Measurements from ENCODE around the gene TMA7. TPM values are rescaled to one million over a fixed set of nuclear protein-coding genes. Genes with fewer than 3 reads are reported as not detected.

Gene TMA7
- polyA plus RNA-seq, 1 experiment = 316 TPM

GRCh38 chr3:48446425-48447193 is 6.6 kb downstream of the TMA7 start, which contains the start of gene ATRIP:
Gene ATRIP, plus strand, starts transcription at chr3:48446737. Its CDS starts 109 bp downstream, at chr3:48446846.
- CTCF ChIA-PET = interaction anchor here (0.6 to 5.5 kb wide), 5 partner anchors 11 to 1225 kb away, joined by 3 to 68 read pairs (median 4); no protein-coding TSS in a partner anchor
- POLR2A ChIA-PET = interaction anchor here (0.6 to 1.6 kb wide), 11 partner anchors 11 to 910 kb away, joined by 3 to 8 read pairs (median 3); partner anchors contain the start of genes NME6 and WDR6
- TF ChIP-seq CTCF (IDR thresholded peaks at IDR 0.05; ENCODE audit: low read depth, low read length) = no peak
- H3K27me3 ChIP-seq (ENCODE audit: control insufficient read depth, insufficient read depth, low read length) = no peaks in the 10 kb centered on the region
- peak within 1 kb of the TSS; percentile 39 for H3K27ac ChIP-seq (ENCODE audit: low read depth, low read length)
- no peaks in the 10 kb centered on the region; the same call in 1 of the 2 replicates for H3K9me3 ChIP-seq (ENCODE audit: control insufficient read depth, insufficient read depth, low read length)
- DNase-seq (ENCODE audit: low read depth, low spot score) = no peak
- peak within 1 kb of the TSS; percentile 95 for H3K4me3 ChIP-seq (ENCODE audit: low read depth, low read length)

- DNase-seq (ENCODE audit: low read depth, low spot score) = no peak
- ChIA-PET CTCF (interaction anchor here (1.2 to 1.7 kb wide), 2 partner anchors 15 to 98 kb away, joined by 3 to 8 read pairs; no protein-coding TSS in a partner anchor), POLR2A (interaction anchor here (0.6 kb wide), 1 partner anchor 239 kb away, joined by 4 read pairs; no protein-coding TSS in a partner anchor)
- TF ChIP-seq CTCF (IDR thresholded peaks at IDR 0.05; ENCODE audit: low read depth, low read length) = no peak
- H3K27me3 ChIP-seq (ENCODE audit: control insufficient read depth, insufficient read depth, low read length) = no peaks in the 10 kb centered on the region
- H3K27ac ChIP-seq (ENCODE audit: low read depth, low read length) = no peak overlapping the region
- H3K9me3 ChIP-seq (ENCODE audit: control insufficient read depth, insufficient read depth, low read length) = no peaks in the 10 kb centered on the region; the same call in 1 of the 2 replicates
- no peak overlapping the region for H3K4me3 ChIP-seq (ENCODE audit: low read depth, low read length)
These were observed 11.2 kb downstream of the TMA7 start for GRCh38 chr3:48451270-48451669.

- DNase-seq (ENCODE audit: low read depth, low spot score) = no peak
- POLR2A ChIA-PET = no interaction called here
- CTCF ChIA-PET = interaction anchor here (3.1 kb wide), 1 partner anchor 21 kb away, joined by 23 read pairs; no protein-coding TSS in a partner anchor
- TF ChIP-seq CTCF (IDR thresholded peaks at IDR 0.05; ENCODE audit: low read depth, low read length) = no peak
- Histone ChIP-seq H3K9me3 (ENCODE audit: control insufficient read depth, insufficient read depth, low read length) (no peaks in the 10 kb centered on the region), H3K4me3 (ENCODE audit: low read depth, low read length) (no peak overlapping the region), H3K27ac (ENCODE audit: low read depth, low read length) (no peak overlapping the region), H3K27me3 (ENCODE audit: control insufficient read depth, insufficient read depth, low read length) (no peaks in the 10 kb centered on the region)
These were observed 16.4 kb downstream of the TMA7 start for GRCh38 chr3:48456456-48456855.

GRCh38 chr3:48459331-48459730 is 19.3 kb downstream of the TMA7 start:
- CTCF ChIA-PET = interaction anchor here (1.0 to 3.1 kb wide), 2 partner anchors 24 to 90 kb away, joined by 3 to 23 read pairs; no protein-coding TSS in a partner anchor
- Histone ChIP-seq H3K27me3 (ENCODE audit: control insufficient read depth, insufficient read depth, low read length) (no peaks in the 10 kb centered on the region), H3K4me3 (ENCODE audit: low read depth, low read length) (no peak overlapping the region), H3K9me3 (ENCODE audit: control insufficient read depth, insufficient read depth, low read length) (no peaks in the 10 kb centered on the region), H3K27ac (ENCODE audit: low read depth, low read length) (no peak overlapping the region)
- POLR2A ChIA-PET = no interaction called here
- no peak for TF ChIP-seq CTCF (IDR thresholded peaks at IDR 0.05; ENCODE audit: low read depth, low read length)
- no peak for DNase-seq (ENCODE audit: low read depth, low spot score)

Measured in AG04450 (cell line).